Esophagus (tissue), 2 donors: ENCODE measurements around the gene CBX3. TPM values are rescaled to one million over a fixed set of nuclear protein-coding genes. Genes with fewer than 3 reads are reported as not detected.
"Not testable (repeated sequence)": the region's sequence is repeated elsewhere in the genome, so short reads cannot be mapped to it uniquely, and the experiment has no call there.

ENCODE experiments used
- H3K27ac ChIP-seq, 2 donors: one replicate each; pipeline ENCODE4 v1.5.1; 2013; ENCODE audit warnings: low read depth in 2 of 2, mild to moderate bottlenecking in 2 of 2, inconsistent platforms in 1 of 2, low read length in 1 of 2, moderate library complexity in 1 of 2
- H3K27me3 ChIP-seq, 2 donors: one replicate each; pipeline ENCODE4 v1.6.1; 2013; ENCODE audit warnings: low read length in 2 of 2, control low read depth in 1 of 2, mild to moderate bottlenecking in 1 of 2; ENCODE audit not compliant: insufficient read depth in 2 of 2, control insufficient read depth in 1 of 2
- H3K36me3 ChIP-seq, 2 donors: one replicate each; pipeline ENCODE4 v1.6.1; 2013; ENCODE audit warnings: low read length in 1 of 2; ENCODE audit not compliant: control insufficient read depth in 2 of 2, insufficient read depth in 2 of 2
- H3K4me1 ChIP-seq, 2 donors: one replicate each; pipeline ENCODE4 v1.6.1; 2013; ENCODE audit warnings: low read length in 1 of 2; ENCODE audit not compliant: control insufficient read depth in 2 of 2, insufficient read depth in 2 of 2
- H3K4me3 ChIP-seq, 2 donors: one replicate each; pipeline ENCODE4 v1.5.1; 2013; ENCODE audit warnings: low read length in 2 of 2, mild to moderate bottlenecking in 2 of 2, low read depth in 1 of 2, moderate library complexity in 1 of 2
- H3K9me3 ChIP-seq, 2 donors: one replicate each; pipeline ENCODE4 v1.6.1; 2013; ENCODE audit warnings: mild to moderate bottlenecking in 2 of 2, low read depth in 1 of 2, low read length in 1 of 2, moderate library complexity in 1 of 2; ENCODE audit not compliant: control insufficient read depth in 2 of 2, insufficient read depth in 1 of 2
- WGBS, 2 donors: extraction: QIAGEN DNeasy Blood & Tissue Kit; methylation state at CpG; one replicate each; pipeline ENCODE4 v1.1.7; 2013; 5-methylcytosine and 5-hydroxymethylcytosine counted together
- polyA plus RNA-seq, 2 donors: library from polyadenylated mRNA; stranded (reverse); fragments of 200-250 nt; gene quantifications; one replicate each; pipeline ENCODE4 v1.2.3, GENCODE V29; 2013
- donor health status: healthy with polysubstance abuse.
- donor health status: Bipolar disorder and iron deficiency.

Gene CBX3
- polyA plus RNA-seq, 2 donors = 51.1 to 66.5 TPM

GRCh38 chr7:26169271-26169670 lies 32.3 kb upstream of the CBX3 start:
- H3K27ac ChIP-seq = no peak overlapping the region
- H3K36me3 ChIP-seq = no peaks in the 10 kb centered on the region
- peaks cover 0 to 2% of the 10 kb centered on the region in 2 donors for H3K4me1 ChIP-seq
- no peaks in the 10 kb centered on the region for H3K27me3 ChIP-seq
- no peaks in the 10 kb centered on the region for H3K9me3 ChIP-seq
- H3K4me3 ChIP-seq = no peak overlapping the region
- 84 to 90% methylated on average over 3 of the region's 3 CpGs for WGBS, 2 donors

GRCh38 chr7:26170663-26171062 lies 30.9 kb upstream of the CBX3 start:
- H3K27me3 ChIP-seq = no peaks in the 10 kb centered on the region
- 100% methylated on average over 1 of the region's 1 CpG for WGBS, 2 donors
- no peaks in the 10 kb centered on the region for H3K9me3 ChIP-seq
- no peak overlapping the region for H3K27ac ChIP-seq
- no peak overlapping the region for H3K4me3 ChIP-seq
- peaks cover 0 to 2% of the 10 kb centered on the region in 2 donors for H3K4me1 ChIP-seq
- no peaks in the 10 kb centered on the region for H3K36me3 ChIP-seq

- Histone ChIP-seq H3K36me3 (no peaks in the 10 kb centered on the region), H3K9me3 (no peaks in the 10 kb centered on the region), H3K4me1 (no peaks in the 10 kb centered on the region), H3K4me3 (no peak overlapping the region), H3K27me3 (no peaks in the 10 kb centered on the region), H3K27ac (no peak overlapping the region)
- 89 to 95% methylated on average over 2 of the region's 2 CpGs for WGBS, 2 donors
Observed at GRCh38 chr7:26171601-26172000, 29.9 kb upstream of the CBX3 start.

GRCh38 chr7:26172048-26172447 lies 29.5 kb upstream of the CBX3 start:
- Histone ChIP-seq H3K27me3 (no peaks in the 10 kb centered on the region), H3K9me3 (no peaks in the 10 kb centered on the region), H3K36me3 (no peaks in the 10 kb centered on the region), H3K4me3 (no peak overlapping the region), H3K27ac (no peak overlapping the region), H3K4me1 (no peaks in the 10 kb centered on the region)
- 95 to 96% methylated on average over 1 of the region's 1 CpG for WGBS, 2 donors

- not testable (repeated sequence) for H3K27me3 ChIP-seq, H3K9me3 ChIP-seq
- 70 to 94% methylated on average over 1 to 2 of the region's 4 CpGs for WGBS, 2 donors
Observed at GRCh38 chr7:26175903-26176302, 25.6 kb upstream of the CBX3 start.

GRCh38 chr7:26176696-26177095 lies 24.8 kb upstream of the CBX3 start:
- not testable (repeated sequence) for H3K27ac ChIP-seq, H3K4me3 ChIP-seq, H3K4me1 ChIP-seq, H3K27me3 ChIP-seq, H3K36me3 ChIP-seq, H3K9me3 ChIP-seq
- WGBS, 2 donors = 95 to 97% methylated on average over 4 to 19 of the region's 26 CpGs

More at GRCh38 chr7:26175903-26176302, 25.6 kb upstream of the CBX3 start:
- H3K4me1 ChIP-seq, H3K4me3 ChIP-seq, H3K36me3 ChIP-seq, H3K27ac ChIP-seq: not testable (repeated sequence)

- not testable (repeated sequence) for H3K36me3 ChIP-seq, H3K4me3 ChIP-seq, H3K9me3 ChIP-seq, H3K4me1 ChIP-seq, H3K27ac ChIP-seq, H3K27me3 ChIP-seq
- WGBS, 2 donors = 80 to 92% methylated on average over 20 of the region's 20 CpGs
Observed at GRCh38 chr7:26177269-26177668, 24.3 kb upstream of the CBX3 start.

- peaks cover 0 to 4% of the 10 kb centered on the region in 2 donors for H3K4me1 ChIP-seq
- no peaks in the 10 kb centered on the region for H3K9me3 ChIP-seq
- H3K36me3 ChIP-seq = no peaks in the 10 kb centered on the region
- H3K27ac ChIP-seq = no peak overlapping the region
- no peaks in the 10 kb centered on the region for H3K27me3 ChIP-seq
- no peak overlapping the region for H3K4me3 ChIP-seq
- WGBS, 2 donors = 78 to 83% methylated on average over 7 of the region's 7 CpGs
Observed at GRCh38 chr7:26178272-26178960, 23.1 kb upstream of the CBX3 start.

- H3K4me3 ChIP-seq = no peak overlapping the region
- no peaks in the 10 kb centered on the region for H3K27me3 ChIP-seq
- no peaks in the 10 kb centered on the region for H3K36me3 ChIP-seq
- peaks cover 0 to 4% of the 10 kb centered on the region in 2 donors for H3K4me1 ChIP-seq
- H3K9me3 ChIP-seq = no peaks in the 10 kb centered on the region
- WGBS, 2 donors = 70 to 76% methylated on average over 5 of the region's 5 CpGs
- peak overlapping the region in 1 of 2 donors; percentile 22 for H3K27ac ChIP-seq
Observed at GRCh38 chr7:26179422-26179821, 22.1 kb upstream of the CBX3 start.

- H3K27me3 ChIP-seq = no peaks in the 10 kb centered on the region
- no peaks in the 10 kb centered on the region for H3K36me3 ChIP-seq
- 50 to 55% methylated on average over 8 of the region's 8 CpGs for WGBS, 2 donors
- no peak overlapping the region for H3K27ac ChIP-seq
- H3K4me3 ChIP-seq = no peak overlapping the region
- H3K9me3 ChIP-seq = no peaks in the 10 kb centered on the region
- H3K4me1 ChIP-seq = peaks cover 0 to 4% of the 10 kb centered on the region in 2 donors
Observed at GRCh38 chr7:26179826-26180497, 21.6 kb upstream of the CBX3 start.
